ENCODE data around the gene RRAGC. TPM values are rescaled to one million over a fixed set of nuclear protein-coding genes. Genes with fewer than 3 reads are reported as not detected.
"Not testable (repeated sequence)": the region's sequence is repeated elsewhere in the genome, so short reads cannot be mapped to it uniquely, and the experiment has no call there.

Gene RRAGC
- total RNA-seq, 1 donor from 2014 or later = 32.7 TPM

DNA sequence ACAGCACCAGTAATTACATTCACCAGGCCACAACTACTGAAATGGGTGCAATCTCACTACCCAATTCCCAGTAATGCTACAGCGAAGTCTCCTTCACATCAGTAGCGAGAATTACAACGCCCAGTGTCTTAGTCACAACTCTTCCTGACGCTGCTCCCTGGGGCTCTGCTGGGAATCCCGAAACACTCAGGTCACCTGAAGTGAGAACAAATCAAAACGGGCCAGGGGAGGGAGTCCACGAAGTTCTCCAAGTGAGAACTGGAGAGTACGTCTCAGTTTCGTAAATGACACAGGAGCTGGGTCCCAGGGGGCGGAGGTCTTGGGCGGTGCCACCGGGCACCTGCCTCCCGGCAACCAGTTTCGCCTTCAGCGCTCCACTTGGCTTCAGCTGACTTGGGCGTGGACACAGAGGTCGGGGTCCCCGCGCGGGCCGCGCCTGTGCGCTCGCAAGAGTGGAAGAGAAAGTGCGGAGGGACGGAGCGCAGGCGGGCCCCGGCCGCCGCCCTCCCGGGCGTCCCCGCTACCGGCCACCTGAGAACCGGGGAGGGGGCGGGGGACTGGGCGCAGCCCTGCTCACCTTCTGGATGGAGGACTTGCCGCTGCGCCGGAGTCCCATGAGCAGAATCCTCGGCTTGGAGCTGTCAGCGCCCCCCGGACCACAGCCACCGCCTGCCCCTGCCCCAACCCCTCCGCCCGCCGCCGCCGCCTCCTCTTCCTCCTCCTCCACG, 575 bp downstream of the RRAGC start:
- Histone ChIP-seq H3K27ac (peak overlapping the region; percentile 82), H3K27me3 (no peaks in the 10 kb centered on the region), H3K9me3 (no peaks in the 10 kb centered on the region), H3K36me3 (peaks cover 29% of the 10 kb centered on the region), H3K4me3 (peak overlapping the region; percentile 92), H3K4me1 (peaks cover 44% of the 10 kb centered on the region)
- ATAC-seq (peak; percentile 59), DNase-seq (peak; percentile 87)
- intact Hi-C loops (cut with DNase I) = no loop called here
- TF ChIP-seq, protein P1, sequence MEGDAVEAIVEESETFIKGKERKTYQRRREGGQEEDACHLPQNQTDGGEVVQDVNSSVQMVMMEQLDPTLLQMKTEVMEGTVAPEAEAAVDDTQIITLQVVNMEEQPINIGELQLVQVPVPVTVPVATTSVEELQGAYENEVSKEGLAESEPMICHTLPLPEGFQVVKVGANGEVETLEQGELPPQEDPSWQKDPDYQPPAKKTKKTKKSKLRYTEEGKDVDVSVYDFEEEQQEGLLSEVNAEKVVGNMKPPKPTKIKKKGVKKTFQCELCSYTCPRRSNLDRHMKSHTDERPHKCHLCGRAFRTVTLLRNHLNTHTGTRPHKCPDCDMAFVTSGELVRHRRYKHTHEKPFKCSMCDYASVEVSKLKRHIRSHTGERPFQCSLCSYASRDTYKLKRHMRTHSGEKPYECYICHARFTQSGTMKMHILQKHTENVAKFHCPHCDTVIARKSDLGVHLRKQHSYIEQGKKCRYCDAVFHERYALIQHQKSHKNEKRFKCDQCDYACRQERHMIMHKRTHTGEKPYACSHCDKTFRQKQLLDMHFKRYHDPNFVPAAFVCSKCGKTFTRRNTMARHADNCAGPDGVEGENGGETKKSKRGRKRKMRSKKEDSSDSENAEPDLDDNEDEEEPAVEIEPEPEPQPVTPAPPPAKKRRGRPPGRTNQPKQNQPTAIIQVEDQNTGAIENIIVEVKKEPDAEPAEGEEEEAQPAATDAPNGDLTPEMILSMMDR (IDR thresholded peaks at IDR 0.05) = no peak

DNA sequence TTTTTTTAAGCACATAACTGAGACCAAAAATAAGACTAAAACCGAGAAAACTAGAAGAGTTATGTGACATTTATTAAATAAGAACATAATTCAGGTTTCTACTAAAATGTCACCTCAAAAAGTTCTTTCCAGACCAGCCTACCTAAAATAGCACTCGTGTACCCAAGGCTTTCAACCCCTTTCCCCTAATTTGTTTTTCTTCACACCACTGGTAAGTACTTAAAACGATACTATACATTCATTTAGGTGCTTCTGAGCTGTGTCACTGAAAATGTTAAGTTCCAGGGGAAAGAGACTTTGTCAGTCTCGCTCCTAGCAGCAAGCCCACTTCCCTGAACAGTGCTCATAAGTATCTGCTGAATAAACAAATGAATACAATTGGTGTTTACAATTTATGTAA, 6.8 kb downstream of the RRAGC start:
- ATAC-seq (no peak), DNase-seq (no peak)
- peaks cover 17% of the 10 kb centered on the region for H3K4me1 ChIP-seq
- H3K36me3 ChIP-seq = peaks cover 87% of the 10 kb centered on the region
- TF ChIP-seq, protein P1 (IDR thresholded peaks at IDR 0.05) = no peak
- no peak overlapping the region for H3K4me3 ChIP-seq
- no peak overlapping the region for H3K27ac ChIP-seq
- no peaks in the 10 kb centered on the region for H3K27me3 ChIP-seq
- intact Hi-C loops (cut with DNase I) = no loop called here
- H3K9me3 ChIP-seq = no peaks in the 10 kb centered on the region

DNA sequence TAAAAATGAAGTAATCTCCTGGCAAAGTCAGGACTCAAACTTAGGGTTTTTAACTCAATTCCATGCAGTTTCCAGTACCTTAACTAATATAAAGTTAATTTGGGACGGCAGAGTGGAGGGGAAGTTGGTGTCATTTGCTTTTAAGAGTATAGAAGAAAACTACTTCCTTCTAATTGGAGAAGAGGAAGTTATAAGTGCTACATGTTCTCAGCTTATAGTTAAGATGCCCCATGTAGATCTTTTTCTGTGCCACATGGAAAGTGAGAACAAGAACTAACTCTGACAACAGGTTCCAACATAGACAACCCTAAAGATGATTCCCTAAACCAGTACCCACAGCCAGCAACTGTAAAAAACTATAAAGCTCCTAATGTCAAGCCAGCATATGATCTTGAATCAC, 11.5 kb downstream of the RRAGC start:
- H3K4me3 ChIP-seq = no peak overlapping the region
- TF ChIP-seq, protein P1 (IDR thresholded peaks at IDR 0.05) = no peak
- peaks cover 97% of the 10 kb centered on the region for H3K36me3 ChIP-seq
- no peaks in the 10 kb centered on the region for H3K27me3 ChIP-seq
- DNase-seq (no peak), ATAC-seq (peak; percentile 71)
- intact Hi-C loops (cut with DNase I) = no loop called here
- H3K27ac ChIP-seq = no peak overlapping the region
- H3K4me1 ChIP-seq = no peaks in the 10 kb centered on the region
- no peaks in the 10 kb centered on the region for H3K9me3 ChIP-seq

DNA sequence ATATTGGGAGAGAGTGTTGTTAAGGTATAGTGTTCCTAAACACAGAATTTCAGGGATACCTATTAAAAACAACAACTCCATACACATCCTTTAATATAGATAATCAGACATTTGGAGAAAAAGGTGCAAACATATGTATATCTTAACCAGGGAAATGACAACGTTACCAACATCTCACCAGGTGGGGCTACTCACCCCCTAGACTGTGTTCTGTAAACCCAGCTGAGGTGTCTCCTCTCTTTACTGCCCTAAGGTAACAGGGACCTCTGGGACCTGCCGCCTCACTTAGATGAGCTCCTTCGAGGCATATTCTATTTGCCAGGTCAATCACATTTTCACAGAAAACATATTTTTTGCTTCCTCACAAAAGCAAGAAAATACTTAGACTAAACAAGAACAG, 13.4 kb downstream of the RRAGC start:
- TF ChIP-seq, protein P1 (IDR thresholded peaks at IDR 0.05) = no peak
- intact Hi-C loops (cut with DNase I) = no loop called here
- Histone ChIP-seq H3K4me3 (no peak overlapping the region), H3K4me1 (no peaks in the 10 kb centered on the region), H3K36me3 (peaks cover 97% of the 10 kb centered on the region), H3K27me3 (no peaks in the 10 kb centered on the region), H3K9me3 (no peaks in the 10 kb centered on the region), H3K27ac (no peak overlapping the region)
- no peak for ATAC-seq
- DNase-seq = no peak

DNA sequence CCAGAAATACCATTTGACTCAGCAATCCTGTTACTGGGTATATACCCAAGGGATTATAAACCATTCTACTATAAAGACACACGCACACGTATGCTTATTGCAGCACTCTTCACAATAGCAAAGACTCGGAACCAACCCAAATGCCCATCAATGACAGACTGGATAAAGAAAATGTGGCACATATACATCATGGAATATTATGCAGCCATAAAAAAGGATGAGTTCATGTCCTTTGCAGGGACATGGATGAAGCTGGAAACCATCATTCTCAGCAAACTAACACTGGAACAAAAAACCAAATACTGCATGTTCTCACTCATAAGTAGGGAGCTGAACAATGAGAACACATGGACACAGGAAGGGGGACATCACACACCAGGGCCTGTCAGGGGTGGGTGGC, 14.5 kb downstream of the RRAGC start:
- H3K4me1 ChIP-seq, H3K4me3 ChIP-seq, ATAC-seq: not testable (repeated sequence)

DNA sequence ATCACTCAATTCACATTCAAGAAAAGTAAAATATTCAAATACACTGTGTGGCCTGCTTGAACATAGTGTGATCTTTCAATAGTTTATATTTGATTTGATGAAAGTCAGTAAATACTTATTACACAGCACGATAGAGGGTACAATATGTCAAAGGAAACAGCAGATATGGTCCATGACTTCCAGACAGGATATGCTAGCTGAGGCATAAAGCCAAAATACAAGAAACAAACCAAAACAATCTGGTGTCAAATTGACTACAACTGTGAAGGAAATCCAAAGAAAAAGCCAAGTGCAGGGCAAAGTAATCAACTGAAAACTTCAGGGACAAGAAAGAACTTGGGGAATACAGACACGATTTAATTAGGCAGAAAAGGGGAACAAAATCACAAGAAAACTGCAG, 19.3 kb downstream of the RRAGC start:
- H3K4me1 ChIP-seq = peaks cover 6% of the 10 kb centered on the region
- no peak overlapping the region for H3K4me3 ChIP-seq
- intact Hi-C loops (cut with DNase I) = no loop called here
- TF ChIP-seq, protein P1 (IDR thresholded peaks at IDR 0.05) = no peak
- DNase-seq = no peak
- H3K9me3 ChIP-seq = no peaks in the 10 kb centered on the region
- no peak overlapping the region for H3K27ac ChIP-seq
- H3K36me3 ChIP-seq = peaks cover 75% of the 10 kb centered on the region
- no peaks in the 10 kb centered on the region for H3K27me3 ChIP-seq
- ATAC-seq = no peak

More for the DNA sequence above, 14.5 kb downstream of the RRAGC start:
- DNase-seq; intact Hi-C loops (cut with DNase I); H3K27me3 ChIP-seq; H3K9me3 ChIP-seq; H3K27ac ChIP-seq: not testable (repeated sequence)
- H3K36me3 ChIP-seq = peaks cover 90% of the 10 kb centered on the region
